B cell (primary cell): ENCODE results near the gene KNL1. TPM values are rescaled to one million over a fixed set of nuclear protein-coding genes. Genes with fewer than 3 reads are reported as not detected.

Source experiments
- ATAC-seq: fragments of 200-7000 bp; cut with Tn5 transposase; one replicate; pipeline ENCODE4 v1.10.0; 2021; ENCODE audit warnings: low read depth, mild to moderate bottlenecking, moderate number of reproducible peaks, moderate library complexity
- CTCF ChIA-PET: fragments of 350-600 bp; sonication (Branson Sonifier 250); formaldehyde crosslinking; loops from one replicate; lab custom pipeline; 2021; ENCODE audit warnings: antibody characterized with exemption, inconsistent platforms; lab: Charles Lee
- POLR2A ChIA-PET: fragments of 350-600 bp; sonication (Branson Sonifier 250); formaldehyde crosslinking; loops from one replicate; lab custom pipeline; 2021; ENCODE audit warnings: antibody characterized with exemption; lab: Charles Lee
- DNase-seq: peaks from one replicate; pipeline ENCODE4 v3.0.0; 2013
- H2AFZ ChIP-seq: 2 replicates; pipeline ENCODE4 v1.6.1; 2012; ENCODE audit warnings: mild to moderate bottlenecking, low read depth, low read length; ENCODE audit not compliant: insufficient read depth, poor library complexity, severe bottlenecking
- H3K27ac ChIP-seq, 2 donors: 1 replicate in 1 of 2; 2 replicates in 1 of 2; pipeline ENCODE4 v1.5.1; 2012 to 2013; ENCODE audit warnings: low read length in 2 of 2, mild to moderate bottlenecking in 2 of 2, moderate library complexity in 1 of 2
- H3K27me3 ChIP-seq, 4 experiments: fragments of 200-600 bp in 1 of 4; sonication (generic) in 1 of 4; replicated peaks in 1 of 4; 1 replicate in 2 of 4; 2 replicates in 2 of 4; pipeline versions ENCODE4 v1.6.1 to v1.7.0; 2013 to 2016; ENCODE audit warnings: low read length in 3 of 4, mild to moderate bottlenecking in 2 of 4, mixed read lengths in 1 of 4, moderate library complexity in 1 of 4; ENCODE audit not compliant: insufficient read depth in 4 of 4, control insufficient read depth in 3 of 4; ENCODE audit errors: control extremely low read depth in 1 of 4
- H3K36me3 ChIP-seq, 2 experiments: replicated peaks in 1 of 2; 1 replicate in 1 of 2; 2 replicates in 1 of 2; pipeline versions ENCODE4 v1.6.1 to v1.7.1; 2013; ENCODE audit warnings: low read length in 1 of 2; ENCODE audit not compliant: insufficient read depth in 2 of 2, control insufficient read depth in 1 of 2; ENCODE audit errors: control extremely low read depth in 1 of 2, extremely low read depth in 1 of 2
- H3K4me1 ChIP-seq, 2 donors: fragments of 200-600 bp in 1 of 2; sonication (generic) in 1 of 2; 1 replicate in 1 of 2; 2 replicates in 1 of 2; pipeline versions ENCODE4 v1.5.1 to v1.6.1; 2013 to 2017; ENCODE audit warnings: low read length in 2 of 2; ENCODE audit not compliant: control insufficient read depth in 2 of 2, insufficient read depth in 2 of 2
- H3K4me2 ChIP-seq: replicated peaks from 2 replicates; pipeline ENCODE3; 2012; ENCODE audit warnings: mild to moderate bottlenecking, low read depth, low read length; ENCODE audit not compliant: poor library complexity, severe bottlenecking
- H3K4me3 ChIP-seq, 5 experiments: fragments of 200-600 bp in 1 of 5; sonication (generic) in 1 of 5; 1 replicate in 3 of 5; 2 replicates in 2 of 5; pipeline versions ENCODE4 v1.5.1 to v1.7.0; 2011 to 2016; ENCODE audit warnings: low read length in 4 of 5, mild to moderate bottlenecking in 4 of 5, low read depth in 2 of 5, control low read depth in 1 of 5, moderate library complexity in 1 of 5; ENCODE audit not compliant: insufficient read depth in 1 of 5; ENCODE audit errors: control extremely low read depth in 1 of 5, extremely low read depth in 1 of 5
- H3K79me2 ChIP-seq: fragments of 200-600 bp; sonication (generic); one replicate; pipeline ENCODE4 v1.6.0; 2016; ENCODE audit warnings: low read length; ENCODE audit not compliant: control insufficient read depth, insufficient read depth
- H3K9ac ChIP-seq: fragments of 200-600 bp; sonication (generic); 2 replicates; pipeline ENCODE4 v1.6.1; 2017; ENCODE audit warnings: mild to moderate bottlenecking, low read length, moderate library complexity
- H3K9me3 ChIP-seq, 3 donors: one replicate each; pipeline versions ENCODE4 v1.6.1 to v1.7.1; 2013; ENCODE audit warnings: low read length in 2 of 3; ENCODE audit not compliant: control insufficient read depth in 2 of 3, insufficient read depth in 1 of 3; ENCODE audit errors: control extremely low read depth in 1 of 3
- H4K20me1 ChIP-seq: 2 replicates; pipeline ENCODE4 v1.6.0; 2012; ENCODE audit warnings: mild to moderate bottlenecking, low read length; ENCODE audit not compliant: insufficient read depth, control insufficient read depth, poor library complexity, severe bottlenecking
- H3K27ac Mint-ChIP-seq: one replicate; pipeline ENCODE4 v1.8.0; 2021; ENCODE audit warnings: mixed read lengths
- H3K27me3 Mint-ChIP-seq: one replicate; pipeline ENCODE4 v1.8.0; 2021; ENCODE audit warnings: mixed read lengths
- H3K4me1 Mint-ChIP-seq: one replicate; pipeline ENCODE4 v1.8.0; 2021; ENCODE audit warnings: mixed read lengths
- H3K4me3 Mint-ChIP-seq: one replicate; pipeline ENCODE4 v1.8.0; 2021; ENCODE audit warnings: mixed read lengths
- H3K9me3 Mint-ChIP-seq: one replicate; pipeline ENCODE4 v1.8.0; 2022; ENCODE audit warnings: mixed read lengths; ENCODE audit not compliant: insufficient read depth
- EZH2 ChIP-seq: IDR thresholded peaks from 2 replicates; pipeline ENCODE4 v1.6.1; 2012; ENCODE audit warnings: borderline replicate concordance, low read depth, mild to moderate bottlenecking, moderate library complexity, low read length; ENCODE audit not compliant: insufficient read depth, poor library complexity, severe bottlenecking
- WGBS: methylation state at CpG from one replicate; pipeline ENCODE4 v1.1.5; 2013; ENCODE audit warnings: missing lambda C conversion rate; ENCODE audit not compliant: insufficient coverage; 5-methylcytosine and 5-hydroxymethylcytosine counted together
- intact Hi-C: fragments of 100-400 bp; cut with micrococcal nuclease; formaldehyde crosslinking; loops from one replicate; pipeline ENCODE4 v1.10.0; 2022
- polyA plus RNA-seq: library from polyadenylated mRNA; depleted of rRNA; stranded (reverse); fragments of >200 nt; gene quantifications from 2 replicates; pipeline ENCODE4 v1.2.3, GENCODE V29; 2012
- total RNA-seq, 2 donors: library from RNA; stranded (reverse); fragments of 120-200 nt in 1 of 2; gene quantifications; 1 replicate in 1 of 2; 2 replicates in 1 of 2; pipeline versions ENCODE4 v1.2.3 to v1.2.4, GENCODE V29; 2013 to 2022
- TF ChIP-seq, protein P1 (sequence below): fragments of 200-600 bp; IDR thresholded peaks from one replicate; pipeline ENCODE4 v1.8.0; 2022; ENCODE audit warnings: antibody characterized with exemption, mild to moderate bottlenecking

The KNL1 gene
- total and polyA plus RNA-seq, 2 donors (not counting 1 experiment from before 2014, with no cell fraction given), result 0.91 to 4.0 TPM

DNA sequence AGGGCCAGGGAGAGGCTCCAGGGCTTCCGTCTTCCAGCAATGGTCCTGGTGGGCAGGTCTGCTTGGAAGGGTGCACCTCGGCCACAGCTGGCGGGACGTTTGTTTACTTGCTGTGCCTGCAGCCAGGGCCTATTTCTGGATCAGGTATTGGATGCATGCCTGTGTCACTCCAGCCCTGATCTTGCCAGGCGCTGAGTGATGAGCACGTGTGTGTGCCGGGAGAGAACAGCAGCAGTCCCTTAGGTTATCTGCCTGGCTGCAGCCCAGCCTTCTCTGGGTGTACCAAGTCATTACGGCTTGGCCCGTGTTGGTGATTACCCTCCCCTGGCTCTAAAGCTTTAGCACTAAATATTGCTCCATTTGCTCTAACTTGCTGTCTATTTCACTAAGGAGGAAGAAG is 44.2 kb upstream of the KNL1 start:
- peaks cover 84% of the 10 kb centered on the region for H3K79me2 ChIP-seq
- DNase-seq, result no peak
- Mint-ChIP-seq H3K4me3 (peak overlapping the region; percentile 75), H3K4me1 (peaks cover 86% of the 10 kb centered on the region), H3K9me3 (no peaks in the 10 kb centered on the region), H3K27ac (peak overlapping the region; percentile 91), H3K27me3 (no peaks in the 10 kb centered on the region)
- H4K20me1 ChIP-seq, result no peaks in the 10 kb centered on the region
- peaks cover 80 to 100% of the 10 kb centered on the region in 2 donors for H3K4me1 ChIP-seq
- H3K36me3 ChIP-seq, result peaks cover 0 to 62% of the 10 kb centered on the region in 2 experiments
- TF ChIP-seq, protein P1, sequence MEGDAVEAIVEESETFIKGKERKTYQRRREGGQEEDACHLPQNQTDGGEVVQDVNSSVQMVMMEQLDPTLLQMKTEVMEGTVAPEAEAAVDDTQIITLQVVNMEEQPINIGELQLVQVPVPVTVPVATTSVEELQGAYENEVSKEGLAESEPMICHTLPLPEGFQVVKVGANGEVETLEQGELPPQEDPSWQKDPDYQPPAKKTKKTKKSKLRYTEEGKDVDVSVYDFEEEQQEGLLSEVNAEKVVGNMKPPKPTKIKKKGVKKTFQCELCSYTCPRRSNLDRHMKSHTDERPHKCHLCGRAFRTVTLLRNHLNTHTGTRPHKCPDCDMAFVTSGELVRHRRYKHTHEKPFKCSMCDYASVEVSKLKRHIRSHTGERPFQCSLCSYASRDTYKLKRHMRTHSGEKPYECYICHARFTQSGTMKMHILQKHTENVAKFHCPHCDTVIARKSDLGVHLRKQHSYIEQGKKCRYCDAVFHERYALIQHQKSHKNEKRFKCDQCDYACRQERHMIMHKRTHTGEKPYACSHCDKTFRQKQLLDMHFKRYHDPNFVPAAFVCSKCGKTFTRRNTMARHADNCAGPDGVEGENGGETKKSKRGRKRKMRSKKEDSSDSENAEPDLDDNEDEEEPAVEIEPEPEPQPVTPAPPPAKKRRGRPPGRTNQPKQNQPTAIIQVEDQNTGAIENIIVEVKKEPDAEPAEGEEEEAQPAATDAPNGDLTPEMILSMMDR, result no peak
- TF ChIP-seq EZH2, result no peak
- WGBS, result 83% methylated on average over 7 of the region's 9 CpGs
- H3K9ac ChIP-seq, result peak overlapping the region; percentile 1
- H3K9me3 ChIP-seq, result no peaks in the 10 kb centered on the region
- H3K4me2 ChIP-seq, result peak overlapping the region; percentile 54
- no peak for ATAC-seq
- H2AFZ ChIP-seq, result no peak overlapping the region
- H3K27ac ChIP-seq, result peak overlapping the region; percentile 84 to 90
- intact Hi-C loops, result loop anchor here (2.0 to 10.0 kb wide), 3 partner anchors 15 to 455 kb away; partner anchors contain the start of genes CCDC32 and KNL1
- no peaks in the 10 kb centered on the region for H3K27me3 ChIP-seq
- ChIA-PET POLR2A (interaction anchor here (0.5 to 1.3 kb wide), 4 partner anchors 15 to 1955 kb away, joined by 4 to 11 read pairs (median 8); partner anchors contain the start of genes CCDC32 and RPUSD2), CTCF (interaction anchor here (0.7 to 1.5 kb wide), 5 partner anchors 9 to 145 kb away, joined by 3 to 6 read pairs (median 4); partner anchors contain the start of genes CCDC32, RAD51 and RPUSD2)
- H3K4me3 ChIP-seq, result peak overlapping the region in 2 of 5 experiments; percentile 19 to 28
